ENCODE results near the gene VPS26C. TPM values are rescaled to one million over a fixed set of nuclear protein-coding genes. Genes with fewer than 3 reads are reported as not detected.

VPS26C gene
- total RNA-seq, 1 experiment from 2014 or later = 46.2 TPM

- H3K27me3 ChIP-seq (ENCODE audit: insufficient read depth, low read depth) = no peaks in the 10 kb centered on the region
- ChIA-PET POLR2A (ENCODE audit: unreplicated experiment) (no interaction called here), CTCF (no interaction called here)
- H3K4me2 ChIP-seq = no peak overlapping the region
- intact Hi-C loops (cut with micrococcal nuclease; ENCODE audit: unreplicated experiment) = no loop called here
- H2AFZ ChIP-seq = no peak overlapping the region
- no peaks in the 10 kb centered on the region for H3K9me3 ChIP-seq (ENCODE audit: insufficient read depth, low read depth)
- DNase-seq = no peak
- H3K9me2 ChIP-seq (ENCODE audit: insufficient read depth) = no peaks in the 10 kb centered on the region
- no peaks in the 10 kb centered on the region for H4K20me1 ChIP-seq (ENCODE audit: insufficient read depth)
- no peak overlapping the region for H3K27ac ChIP-seq
- no peaks in the 10 kb centered on the region for H3K79me2 ChIP-seq (ENCODE audit: low read depth)
- no peaks in the 10 kb centered on the region for H3F3A ChIP-seq (ENCODE audit: insufficient read depth, low read depth)
- no peaks in the 10 kb centered on the region for H3K4me1 ChIP-seq (replicated peaks; ENCODE audit: insufficient read depth)
- BruUV-seq (replicated peaks) = no TSS peak
- no peak overlapping the region for H3K4me3 ChIP-seq
- H3K36me3 ChIP-seq (ENCODE audit: low read depth) = no peaks in the 10 kb centered on the region
- TF ChIP-seq, protein P1, sequence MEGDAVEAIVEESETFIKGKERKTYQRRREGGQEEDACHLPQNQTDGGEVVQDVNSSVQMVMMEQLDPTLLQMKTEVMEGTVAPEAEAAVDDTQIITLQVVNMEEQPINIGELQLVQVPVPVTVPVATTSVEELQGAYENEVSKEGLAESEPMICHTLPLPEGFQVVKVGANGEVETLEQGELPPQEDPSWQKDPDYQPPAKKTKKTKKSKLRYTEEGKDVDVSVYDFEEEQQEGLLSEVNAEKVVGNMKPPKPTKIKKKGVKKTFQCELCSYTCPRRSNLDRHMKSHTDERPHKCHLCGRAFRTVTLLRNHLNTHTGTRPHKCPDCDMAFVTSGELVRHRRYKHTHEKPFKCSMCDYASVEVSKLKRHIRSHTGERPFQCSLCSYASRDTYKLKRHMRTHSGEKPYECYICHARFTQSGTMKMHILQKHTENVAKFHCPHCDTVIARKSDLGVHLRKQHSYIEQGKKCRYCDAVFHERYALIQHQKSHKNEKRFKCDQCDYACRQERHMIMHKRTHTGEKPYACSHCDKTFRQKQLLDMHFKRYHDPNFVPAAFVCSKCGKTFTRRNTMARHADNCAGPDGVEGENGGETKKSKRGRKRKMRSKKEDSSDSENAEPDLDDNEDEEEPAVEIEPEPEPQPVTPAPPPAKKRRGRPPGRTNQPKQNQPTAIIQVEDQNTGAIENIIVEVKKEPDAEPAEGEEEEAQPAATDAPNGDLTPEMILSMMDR (conservative IDR thresholded peaks at IDR 0.05) = no peak
- no peak for TF ChIP-seq EZH2 (IDR thresholded peaks at IDR 0.05; ENCODE audit: low read depth)
These were observed 36.4 kb downstream of the VPS26C start for GRCh38 chr21:37230632-37231248.

DNA sequence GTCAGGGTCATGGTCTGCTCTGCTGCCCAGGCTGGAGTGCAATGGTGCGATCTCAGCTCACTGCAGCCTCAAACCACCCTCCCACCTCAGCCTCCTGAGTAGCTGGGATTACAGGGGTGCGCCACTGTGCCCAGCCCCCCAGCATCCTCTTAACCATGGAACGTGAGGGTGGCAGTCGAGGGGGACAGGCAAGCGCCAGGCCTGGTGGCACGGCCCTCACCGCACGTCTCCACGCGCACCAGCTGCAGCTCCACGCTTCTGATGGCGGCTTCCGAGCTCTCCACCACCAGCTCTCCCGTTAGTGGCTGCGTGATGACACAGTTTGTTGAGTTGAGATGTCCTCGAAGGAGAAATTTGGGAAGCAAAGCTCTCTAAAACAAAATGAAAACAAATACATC is 39.1 kb downstream of the VPS26C start:
- TF ChIP-seq, protein P1 (conservative IDR thresholded peaks at IDR 0.05) = no peak
- TF ChIP-seq EZH2 (IDR thresholded peaks at IDR 0.05; ENCODE audit: low read depth) = no peak
- Histone ChIP-seq H3K9me2 (ENCODE audit: insufficient read depth) (no peaks in the 10 kb centered on the region), H3K4me3 (no peak overlapping the region), H3K9me3 (ENCODE audit: insufficient read depth, low read depth) (no peaks in the 10 kb centered on the region), H3K27ac (no peak overlapping the region), H3K4me2 (no peak overlapping the region), H3K36me3 (ENCODE audit: low read depth) (no peaks in the 10 kb centered on the region), H3K4me1 (replicated peaks; ENCODE audit: insufficient read depth) (no peaks in the 10 kb centered on the region), H2AFZ (no peak overlapping the region), H4K20me1 (ENCODE audit: insufficient read depth) (no peaks in the 10 kb centered on the region), H3F3A (ENCODE audit: insufficient read depth, low read depth) (no peaks in the 10 kb centered on the region), H3K79me2 (ENCODE audit: low read depth) (no peaks in the 10 kb centered on the region), H3K27me3 (ENCODE audit: insufficient read depth, low read depth) (no peaks in the 10 kb centered on the region)
- POLR2A ChIA-PET (ENCODE audit: unreplicated experiment) = no interaction called here
- CTCF ChIA-PET = interaction anchor here (0.6 kb wide), 1 partner anchor 38 kb away, joined by 4 read pairs; no protein-coding TSS in a partner anchor
- DNase-seq = no peak
- intact Hi-C loops (cut with micrococcal nuclease; ENCODE audit: unreplicated experiment) = no loop called here
- no TSS peak for BruUV-seq (replicated peaks)

GRCh38 chr21:37227071-37228002 is 39.8 kb downstream of the VPS26C start:
- H3K9me2 ChIP-seq (ENCODE audit: insufficient read depth) = no peaks in the 10 kb centered on the region
- no peak overlapping the region for H3K27ac ChIP-seq
- no peaks in the 10 kb centered on the region for H3K36me3 ChIP-seq (ENCODE audit: low read depth)
- no peak overlapping the region for H2AFZ ChIP-seq
- H3K4me3 ChIP-seq = no peak overlapping the region
- no peak overlapping the region for H3K4me2 ChIP-seq
- no peaks in the 10 kb centered on the region for H3F3A ChIP-seq (ENCODE audit: insufficient read depth, low read depth)
- no peaks in the 10 kb centered on the region for H3K79me2 ChIP-seq (ENCODE audit: low read depth)
- H4K20me1 ChIP-seq (ENCODE audit: insufficient read depth) = no peaks in the 10 kb centered on the region
- POLR2A ChIA-PET (ENCODE audit: unreplicated experiment) = no interaction called here
- no peak for DNase-seq
- H3K4me1 ChIP-seq (replicated peaks; ENCODE audit: insufficient read depth) = no peaks in the 10 kb centered on the region
- no peaks in the 10 kb centered on the region for H3K9me3 ChIP-seq (ENCODE audit: insufficient read depth, low read depth)
- CTCF ChIA-PET = interaction anchor here (0.6 kb wide), 1 partner anchor 38 kb away, joined by 4 read pairs; no protein-coding TSS in a partner anchor
- intact Hi-C loops (cut with micrococcal nuclease; ENCODE audit: unreplicated experiment) = no loop called here
- TF ChIP-seq, protein P1 (conservative IDR thresholded peaks at IDR 0.05) = no peak
- no peak for TF ChIP-seq EZH2 (IDR thresholded peaks at IDR 0.05; ENCODE audit: low read depth)
- H3K27me3 ChIP-seq (ENCODE audit: insufficient read depth, low read depth) = no peaks in the 10 kb centered on the region
- BruUV-seq (replicated peaks) = no TSS peak
